Lower leg skin (tissue), 4 donors: ENCODE measurements around the gene CSHL1. TPM values are rescaled to one million over a fixed set of nuclear protein-coding genes. Genes with fewer than 3 reads are reported as not detected.

ENCODE experiments used
- DNase-seq, 2 donors: peaks; one replicate each; pipeline ENCODE4 v3.0.0-alpha.2; 2019; ENCODE audit warnings: low spot score in 2 of 2
- H3K4me3 ChIP-seq: fragments of 200-600 bp; sonication (generic); 2 replicates; pipeline ENCODE4 v1.5.1; 2017; ENCODE audit warnings: mild to moderate bottlenecking, low read depth; ENCODE audit not compliant: poor library complexity, severe bottlenecking
- CTCF ChIP-seq, 3 donors: fragments of 450-650 bp; IDR thresholded peaks; one replicate each; pipeline ENCODE4 v1.5.1; 2016; ENCODE audit warnings: antibody characterized with exemption in 3 of 3, mild to moderate bottlenecking in 3 of 3, moderate library complexity in 2 of 3
- POLR2A ChIP-seq, 2 donors: fragments of 450-650 bp; IDR thresholded peaks; one replicate each; pipeline ENCODE4 v1.6.1; 2016 to 2017; ENCODE audit warnings: antibody characterized with exemption in 2 of 2, mild to moderate bottlenecking in 1 of 2, moderate library complexity in 1 of 2
- whole genome bisulfite sequencing, 2 donors: methylation state at CpG; one replicate each; pipeline ENCODE4 v1.1.5; 2018; 5-methylcytosine and 5-hydroxymethylcytosine counted together
- intact Hi-C: fragments of 100-400 bp; cut with DNase I; formaldehyde crosslinking; loops from one replicate; pipeline ENCODE4 v1.15.0; 2023; ENCODE audit warnings: low total_unique reads
- total RNA-seq, 4 donors: library from RNA; depleted of rRNA; stranded (reverse); fragments of >200 nt; gene quantifications; one replicate each; pipeline ENCODE4 v1.1.0, GENCODE V29; 2016

CSHL1 gene
- total RNA-seq, 4 donors from 2014 or later = not detected

GRCh38 chr17:63955232-63955631 is 44.2 kb upstream of the CSHL1 start:
- TF ChIP-seq CTCF (IDR thresholded peaks at IDR 0.05) = no peak
- 81 to 84% methylated on average over 11 of the region's 11 CpGs for WGBS, 2 donors
- no peak overlapping the region for H3K4me3 ChIP-seq
- intact Hi-C loops = no loop called here
- DNase-seq = no peak

- no peak for DNase-seq
- WGBS, 2 donors = 44 to 48% methylated on average over 11 of the region's 11 CpGs
- intact Hi-C loops = no loop called here
Observed at GRCh38 chr17:63954402-63955063, 43.5 kb upstream of the CSHL1 start.

GRCh38 chr17:63950940-63951907 is 40.2 kb upstream of the CSHL1 start:
- DNase-seq = no peak
- TF ChIP-seq POLR2A (IDR thresholded peaks at IDR 0.05) (no peak), CTCF (IDR thresholded peaks at IDR 0.05) (no peak)
- intact Hi-C loops = no loop called here
- no peak overlapping the region for H3K4me3 ChIP-seq
- WGBS, 2 donors = 80 to 91% methylated on average over 21 to 29 of the region's 29 CpGs

More at GRCh38 chr17:63954402-63955063, 43.5 kb upstream of the CSHL1 start:
- H3K4me3 ChIP-seq = no peak overlapping the region
- no peak for TF ChIP-seq POLR2A (IDR thresholded peaks at IDR 0.05)
- no peak for TF ChIP-seq CTCF (IDR thresholded peaks at IDR 0.05)

- intact Hi-C loops = no loop called here
- H3K4me3 ChIP-seq = no peak overlapping the region
- DNase-seq = no peak
- TF ChIP-seq POLR2A (IDR thresholded peaks at IDR 0.05) (no peak), CTCF (IDR thresholded peaks at IDR 0.05) (no peak)
- 66 to 70% methylated on average over 18 of the region's 18 CpGs for WGBS, 2 donors
Observed at GRCh38 chr17:63949576-63950250, 38.7 kb upstream of the CSHL1 start.

- DNase-seq = no peak
- 89% methylated on average over 9 of the region's 9 CpGs; no CpG with 5 or more reads in 1 of the 2 donors for WGBS, 2 donors
- intact Hi-C loops = no loop called here
- H3K4me3 ChIP-seq = no peak overlapping the region
- TF ChIP-seq POLR2A (IDR thresholded peaks at IDR 0.05) = no peak
Observed at GRCh38 chr17:63948521-63948920, 37.5 kb upstream of the CSHL1 start.
